ENCODE measurements around the gene ZNF423.
A peak's percentile ranks its signal among the peaks of the same experiment; 100 is the strongest.

Gene ZNF423

GRCh38 chr16:49600536-49600935, 255.4 kb downstream of the ZNF423 start:
- DNase-seq (ENCODE audit: low spot score), result no peak

- no peak for DNase-seq (ENCODE audit: low spot score)
These were observed 256.2 kb downstream of the ZNF423 start for GRCh38 chr16:49599704-49600103.

- no peak for DNase-seq (ENCODE audit: low spot score)
These were observed 256.6 kb downstream of the ZNF423 start for GRCh38 chr16:49599281-49599680.

- DNase-seq (ENCODE audit: low spot score), result no peak
These were observed 257.3 kb downstream of the ZNF423 start for GRCh38 chr16:49598383-49599170.

GRCh38 chr16:49597796-49598195, 258.1 kb downstream of the ZNF423 start:
- no peak for DNase-seq (ENCODE audit: low spot score)

GRCh38 chr16:49596648-49597291, 259.1 kb downstream of the ZNF423 start:
- no peak for DNase-seq (ENCODE audit: low spot score)

- no peak for DNase-seq (ENCODE audit: low spot score)
These were observed 259.8 kb downstream of the ZNF423 start for GRCh38 chr16:49596068-49596467.

GRCh38 chr16:49594685-49595498, 261.0 kb downstream of the ZNF423 start:
- no peak for DNase-seq (ENCODE audit: low spot score)

GRCh38 chr16:49594153-49594552, 261.8 kb downstream of the ZNF423 start:
- DNase-seq (ENCODE audit: low spot score), result no peak

GRCh38 chr16:49593424-49594040, 262.4 kb downstream of the ZNF423 start:
- DNase-seq (ENCODE audit: low spot score), result peak; percentile 9

- DNase-seq (ENCODE audit: low spot score), result peak; percentile 48
These were observed 263.1 kb downstream of the ZNF423 start for GRCh38 chr16:49592546-49593423.

GRCh38 chr16:49590166-49590871, 265.6 kb downstream of the ZNF423 start:
- no peak for DNase-seq (ENCODE audit: low spot score)

GRCh38 chr16:49589544-49590031, 266.3 kb downstream of the ZNF423 start:
- DNase-seq (ENCODE audit: low spot score), result no peak

GRCh38 chr16:49588729-49589384, 267.1 kb downstream of the ZNF423 start:
- DNase-seq (ENCODE audit: low spot score), result no peak

GRCh38 chr16:49588026-49588425, 267.9 kb downstream of the ZNF423 start:
- DNase-seq (ENCODE audit: low spot score), result no peak

GRCh38 chr16:49587511-49587910, 268.4 kb downstream of the ZNF423 start:
- no peak for DNase-seq (ENCODE audit: low spot score)

- DNase-seq (ENCODE audit: low spot score), result no peak
These were observed 269.2 kb downstream of the ZNF423 start for GRCh38 chr16:49586466-49587450.

GRCh38 chr16:49585143-49585832, 270.6 kb downstream of the ZNF423 start:
- no peak for DNase-seq (ENCODE audit: low spot score)
